OCI-LY7 (cell line): Measurements from ENCODE around the gene KLHL41. TPM values are rescaled to one million over a fixed set of nuclear protein-coding genes. Genes with fewer than 3 reads are reported as not detected.
"Not testable (repeated sequence)": the region's sequence is repeated elsewhere in the genome, so short reads cannot be mapped to it uniquely, and the experiment has no call there.

ENCODE experiments used
- BruUV-seq: library from RNA; stranded (reverse); fragments of 400-500 nt; replicated peaks from 2 replicates; lab custom pipeline; 2021; lab: Mats Ljungman, UMichigan
- CTCF ChIA-PET: fragments of 300-600 bp; sonication (Branson Sonifier 250); formaldehyde crosslinking; loops from one replicate; lab custom pipeline; 2022; ENCODE audit warnings: antibody characterized with exemption; ENCODE audit not compliant: unreplicated experiment; lab: Charles Lee
- POLR2A ChIA-PET: fragments of 300-600 bp; sonication (Branson Sonifier 250); formaldehyde crosslinking; loops from one replicate; lab custom pipeline; 2022; ENCODE audit warnings: antibody characterized with exemption; lab: Charles Lee
- DNase-seq: peaks from one replicate; pipeline ENCODE4 v3.0.0-alpha.2; 2015; ENCODE audit warnings: low spot score
- H2AFZ ChIP-seq: fragments of 200-600 bp; sonication (generic), shearing (Covaris generic); 2 replicates; pipeline ENCODE4 v1.6.1; 2014; ENCODE audit warnings: mild to moderate bottlenecking, antibody characterized with exemption, low read length, moderate library complexity
- H3K27ac ChIP-seq: fragments of 200-600 bp; sonication (generic); 2 replicates; pipeline ENCODE4 v1.5.1; 2014; ENCODE audit warnings: mixed run types, low read depth, mild to moderate bottlenecking, moderate library complexity, low read length, inconsistent platforms; ENCODE audit not compliant: poor library complexity, severe bottlenecking
- H3K36me3 ChIP-seq: fragments of 200-600 bp; sonication (generic); 2 replicates; pipeline ENCODE4 v1.6.1; 2014; ENCODE audit warnings: mild to moderate bottlenecking, antibody characterized with exemption, low read length, moderate library complexity, mixed read lengths; ENCODE audit not compliant: insufficient read depth
- H3K4me1 ChIP-seq: fragments of 200-600 bp; sonication (generic); 2 replicates; pipeline ENCODE4 v1.5.1; 2014; ENCODE audit warnings: mild to moderate bottlenecking, low read length; ENCODE audit not compliant: insufficient read depth, poor library complexity, severe bottlenecking
- H3K4me2 ChIP-seq: fragments of 200-600 bp; sonication (generic); 2 replicates; pipeline ENCODE4 v1.6.1; 2014; ENCODE audit warnings: mild to moderate bottlenecking, low read length
- H3K4me3 ChIP-seq: fragments of 200-600 bp; sonication (generic); 2 replicates; pipeline ENCODE4 v1.5.1; 2014; ENCODE audit warnings: mild to moderate bottlenecking, low read depth, low read length; ENCODE audit not compliant: poor library complexity, severe bottlenecking
- H3K79me2 ChIP-seq: fragments of 200-600 bp; sonication (generic); 2 replicates; pipeline ENCODE4 v1.6.1; 2016; ENCODE audit warnings: low read depth, mild to moderate bottlenecking, low read length, moderate library complexity, mixed read lengths; ENCODE audit not compliant: insufficient read depth
- H3K9me2 ChIP-seq: fragments of 200-600 bp; sonication (generic); 2 replicates; pipeline ENCODE4 v1.6.1; 2016; ENCODE audit warnings: mild to moderate bottlenecking, low read length, mixed read lengths; ENCODE audit not compliant: insufficient read depth
- H3K9me3 ChIP-seq: fragments of 200-600 bp; sonication (generic); 2 replicates; pipeline ENCODE4 v1.6.1; 2014; ENCODE audit warnings: mild to moderate bottlenecking, mixed run types, low read length, mixed read lengths
- H4K20me1 ChIP-seq: fragments of 200-600 bp; sonication (generic); 2 replicates; pipeline ENCODE4 v1.6.1; 2014; ENCODE audit warnings: mild to moderate bottlenecking, antibody characterized with exemption, low read length, moderate library complexity, mixed read lengths; ENCODE audit not compliant: insufficient read depth
- CTCF ChIP-seq: fragments of 200-600 bp; sonication (generic); conservative IDR thresholded peaks from 2 replicates; pipeline ENCODE4 v1.5.1; 2014; ENCODE audit warnings: mild to moderate bottlenecking, antibody characterized with exemption, low read length, moderate library complexity, mixed read lengths
- EZH2phosphoT487 ChIP-seq: fragments of 200-600 bp; sonication (generic); IDR thresholded peaks from 2 replicates; pipeline ENCODE4 v1.6.1; 2018; ENCODE audit warnings: low read depth, borderline replicate concordance, mild to moderate bottlenecking, mixed run types, antibody characterized with exemption, low read length, moderate library complexity, mixed read lengths
- intact Hi-C: fragments of 100-400 bp; cut with micrococcal nuclease; formaldehyde crosslinking; loops from one replicate; pipeline ENCODE4 v1.10.0; 2022; ENCODE audit not compliant: unreplicated experiment
- total RNA-seq, 2 experiments: library from RNA; depleted of rRNA in 1 of 2; stranded (reverse); fragments of >200 nt in 1 of 2; shearing (Covaris generic) in 1 of 2; gene quantifications; 2 replicates each; pipeline ENCODE4 v1.2.3, GENCODE V29; 2014 to 2022

The KLHL41 gene
- total RNA-seq, 2 experiments from 2014 or later: not detected

GRCh38 chr2:169526451-169526850, 16.9 kb downstream of the KLHL41 start:
- intact Hi-C loops: loop anchor here (5.0 kb wide), 2 partner anchors 151 to 401 kb away; no protein-coding TSS in a partner anchor
- no peaks in the 10 kb centered on the region for H3K4me1 ChIP-seq
- H3K9me3 ChIP-seq: no peaks in the 10 kb centered on the region
- H4K20me1 ChIP-seq: no peaks in the 10 kb centered on the region
- TF ChIP-seq EZH2phosphoT487 (no peak), CTCF (no peak)
- ChIA-PET POLR2A (no interaction called here), CTCF (no interaction called here)
- H3K79me2 ChIP-seq: no peaks in the 10 kb centered on the region
- H3K36me3 ChIP-seq: peaks cover 36% of the 10 kb centered on the region; the same call in 1 of the 2 replicates
- no peak overlapping the region for H3K27ac ChIP-seq
- H2AFZ ChIP-seq: no peak overlapping the region
- H3K4me2 ChIP-seq: no peak overlapping the region
- BruUV-seq: no TSS peak
- no peak overlapping the region for H3K4me3 ChIP-seq
- DNase-seq: no peak
- no peaks in the 10 kb centered on the region for H3K9me2 ChIP-seq

GRCh38 chr2:169528271-169528701, 18.8 kb downstream of the KLHL41 start:
- ChIA-PET CTCF (interaction anchor here (0.6 to 1.3 kb wide), 3 partner anchors 16 to 134 kb away, joined by 3 to 4 read pairs (median 3); no protein-coding TSS in a partner anchor), POLR2A (no interaction called here)
- Histone ChIP-seq H3K36me3 (peaks cover 36% of the 10 kb centered on the region; the same call in 1 of the 2 replicates), H3K4me3 (no peak overlapping the region), H3K27ac (no peak overlapping the region), H3K4me1 (no peaks in the 10 kb centered on the region), H3K4me2 (no peak overlapping the region), H3K9me2 (no peaks in the 10 kb centered on the region), H3K9me3 (no peaks in the 10 kb centered on the region), H3K79me2 (no peaks in the 10 kb centered on the region), H2AFZ (no peak overlapping the region), H4K20me1 (no peaks in the 10 kb centered on the region)
- intact Hi-C loops: loop anchor here (5.0 kb wide), 2 partner anchors 149 to 399 kb away; no protein-coding TSS in a partner anchor
- TF ChIP-seq EZH2phosphoT487 (no peak), CTCF (peak; percentile 96)
- DNase-seq: peak; percentile 75
- no TSS peak for BruUV-seq

- POLR2A ChIA-PET: interaction anchor here (0.7 to 1.1 kb wide), 2 partner anchors 9 to 75 kb away, joined by 3 read pairs; no protein-coding TSS in a partner anchor
- H3K4me1 ChIP-seq, H3K27ac ChIP-seq, H3K4me3 ChIP-seq, H2AFZ ChIP-seq, H3K9me2 ChIP-seq, BruUV-seq, H3K79me2 ChIP-seq, intact Hi-C loops, H3K9me3 ChIP-seq, H3K4me2 ChIP-seq, DNase-seq, CTCF ChIA-PET, H4K20me1 ChIP-seq: not testable (repeated sequence)
- peaks cover 49% of the 10 kb centered on the region for H3K36me3 ChIP-seq
Measured at GRCh38 chr2:169539460-169539859, 30.0 kb downstream of the KLHL41 start.
